ENCODE data around the gene TNS3. TPM values are rescaled to one million over a fixed set of nuclear protein-coding genes. Genes with fewer than 3 reads are reported as not detected.

TNS3 gene
- polyA plus RNA-seq, 1 donor from 2014 or later = 12.5 TPM

DNA sequence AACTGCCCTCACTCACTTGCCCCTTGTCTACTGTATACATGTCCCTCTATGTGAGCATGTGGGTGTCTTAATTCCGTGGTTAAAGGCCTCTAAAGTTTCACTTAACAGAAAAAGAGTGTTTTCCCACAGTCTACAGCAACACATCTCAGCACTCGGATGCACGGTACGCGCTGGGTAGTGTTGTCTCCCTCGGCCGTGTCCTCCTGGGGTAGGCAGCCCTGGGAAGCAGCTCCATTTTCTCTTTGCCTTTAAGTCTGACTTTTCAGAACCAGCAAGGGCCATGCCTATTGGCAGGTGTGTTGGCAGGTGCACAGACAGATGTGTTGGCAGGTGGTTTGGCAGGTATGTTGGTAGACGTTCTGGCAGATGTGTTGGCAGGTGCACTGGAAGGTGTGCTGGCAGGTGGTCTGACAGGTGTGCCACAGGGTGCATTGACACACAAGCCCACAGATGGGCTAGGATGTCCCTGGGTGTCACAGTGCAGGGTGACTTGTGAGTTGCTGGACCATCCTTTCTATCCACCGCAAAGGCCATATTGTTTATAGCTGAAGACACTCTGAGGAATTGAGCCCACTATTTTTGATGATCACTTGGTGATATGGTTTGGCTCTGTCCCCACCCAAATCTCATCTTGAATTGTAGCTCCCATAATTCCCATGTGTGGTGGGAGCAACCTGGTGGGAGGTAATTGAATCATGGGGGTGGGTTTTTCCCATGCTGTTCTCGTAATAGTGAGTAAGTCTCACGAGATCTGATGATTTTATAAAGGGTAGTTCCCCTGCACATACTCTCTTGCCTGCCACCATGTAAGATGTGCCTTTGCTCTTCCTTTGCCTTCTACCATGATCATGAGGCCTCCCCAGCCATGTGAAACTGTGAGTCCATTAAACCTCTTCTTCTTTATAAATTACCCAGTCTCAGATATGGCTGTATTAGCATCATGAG lies 296.9 kb downstream of the TNS3 start:
- H3K9me3 Mint-ChIP-seq = no peaks in the 10 kb centered on the region
- no peak overlapping the region for H3K4me3 Mint-ChIP-seq
- peaks cover 19% of the 10 kb centered on the region for H3K36me3 Mint-ChIP-seq
- H3K27me3 Mint-ChIP-seq = no peaks in the 10 kb centered on the region
- peaks cover 5 to 9% (median 5%) of the 10 kb centered on the region in 3 donors for H3K4me1 Mint-ChIP-seq
- no peak overlapping the region for H3K27ac Mint-ChIP-seq

GRCh38 chr7:47283497-47284131 lies 298.3 kb downstream of the TNS3 start:
- Mint-ChIP-seq H3K4me3 (no peak overlapping the region), H3K36me3 (peaks cover 26% of the 10 kb centered on the region), H3K9me3 (no peaks in the 10 kb centered on the region), H3K27me3 (no peaks in the 10 kb centered on the region), H3K4me1 (peaks cover 7 to 13% (median 9%) of the 10 kb centered on the region in 3 donors), H3K27ac (peak overlapping the region in 1 of 3 donors; percentile 23)

GRCh38 chr7:47282790-47283496 lies 299.0 kb downstream of the TNS3 start:
- Mint-ChIP-seq H3K9me3 (no peaks in the 10 kb centered on the region), H3K4me1 (peaks cover 7 to 13% (median 9%) of the 10 kb centered on the region in 3 donors), H3K36me3 (peaks cover 24% of the 10 kb centered on the region), H3K27me3 (no peaks in the 10 kb centered on the region), H3K27ac (no peak overlapping the region), H3K4me3 (no peak overlapping the region)

- H3K4me3 Mint-ChIP-seq = no peak overlapping the region
- no peaks in the 10 kb centered on the region for H3K9me3 Mint-ChIP-seq
- H3K36me3 Mint-ChIP-seq = peaks cover 23% of the 10 kb centered on the region
- no peaks in the 10 kb centered on the region for H3K27me3 Mint-ChIP-seq
- no peak overlapping the region for H3K27ac Mint-ChIP-seq
- H3K4me1 Mint-ChIP-seq = peaks cover 7 to 13% (median 9%) of the 10 kb centered on the region in 3 donors
Observed at GRCh38 chr7:47281966-47282643, 299.8 kb downstream of the TNS3 start.

DNA sequence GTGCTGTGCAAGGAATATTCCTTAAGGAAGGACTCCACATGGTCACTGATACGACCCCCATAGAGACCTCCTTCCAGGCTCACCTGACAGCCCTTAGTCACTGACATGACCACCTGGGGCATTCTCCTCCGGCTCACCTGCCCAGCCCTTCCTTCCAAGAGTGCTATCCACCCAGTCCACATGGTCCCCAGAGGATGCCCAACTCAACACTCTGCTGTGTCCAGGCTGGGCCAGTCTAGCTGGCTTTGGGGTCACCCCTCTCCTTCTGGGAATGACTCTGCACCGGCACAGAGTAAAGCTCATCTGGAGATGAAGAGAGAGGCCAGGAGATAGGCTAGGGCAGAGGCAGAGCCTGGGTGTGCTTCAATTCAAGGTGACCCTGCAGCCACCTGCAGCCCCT lies 300.8 kb downstream of the TNS3 start:
- Mint-ChIP-seq H3K9me3 (no peaks in the 10 kb centered on the region), H3K27me3 (no peaks in the 10 kb centered on the region), H3K4me3 (no peak overlapping the region), H3K36me3 (peaks cover 20% of the 10 kb centered on the region), H3K27ac (no peak overlapping the region), H3K4me1 (peaks cover 7 to 13% (median 9%) of the 10 kb centered on the region in 3 donors)

GRCh38 chr7:47280114-47280513 lies 301.8 kb downstream of the TNS3 start:
- H3K36me3 Mint-ChIP-seq = peaks cover 18% of the 10 kb centered on the region
- no peaks in the 10 kb centered on the region for H3K9me3 Mint-ChIP-seq
- H3K4me1 Mint-ChIP-seq = peaks cover 7 to 13% (median 9%) of the 10 kb centered on the region in 3 donors
- H3K27me3 Mint-ChIP-seq = no peaks in the 10 kb centered on the region
- H3K27ac Mint-ChIP-seq = peak overlapping the region in 1 of 3 donors; percentile 28
- peak overlapping the region in 3 of 4 donors; percentile 8 to 79 (median 73) for H3K4me3 Mint-ChIP-seq

DNA sequence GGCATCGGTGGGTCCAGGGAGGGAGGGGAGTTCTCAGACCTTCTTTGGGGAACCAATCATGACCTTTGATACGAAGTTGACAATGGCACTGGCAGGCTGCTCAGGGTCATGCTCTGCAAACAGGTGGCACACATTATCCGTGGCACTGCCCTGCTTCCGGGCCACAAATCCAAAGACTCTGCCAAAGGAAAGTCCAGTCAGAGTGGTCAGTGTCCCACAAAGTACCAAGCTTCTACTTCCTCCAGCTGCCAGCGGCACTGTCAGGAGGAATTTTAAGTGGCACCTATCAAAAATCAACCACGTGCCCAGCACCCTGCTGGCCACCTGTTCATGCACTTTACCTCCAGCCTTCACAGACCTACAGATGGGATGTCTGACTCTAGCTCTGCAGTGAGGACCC lies 303.9 kb downstream of the TNS3 start:
- H3K27me3 Mint-ChIP-seq = no peaks in the 10 kb centered on the region

DNA sequence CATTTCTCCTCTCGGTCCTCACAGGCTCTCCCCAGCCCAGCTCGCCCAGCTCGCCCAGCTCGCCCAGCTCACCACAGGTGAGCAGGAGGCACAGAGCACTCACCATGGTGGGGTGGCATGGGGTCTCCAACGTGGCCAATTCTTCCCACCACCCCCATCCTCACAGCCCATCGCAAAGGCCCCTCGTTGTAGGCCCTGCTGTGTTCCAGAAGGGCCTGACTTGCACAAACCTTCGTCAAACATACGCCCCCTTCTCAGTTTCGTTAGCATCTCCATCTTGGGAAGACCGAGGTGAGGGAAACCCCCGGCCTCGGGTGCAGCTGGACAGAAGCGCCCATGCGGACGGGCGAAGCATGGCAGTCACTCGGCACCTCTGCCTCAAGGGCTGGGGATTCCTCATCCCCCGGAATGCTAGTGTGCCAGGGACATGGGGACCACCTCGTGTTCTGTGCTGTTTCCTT lies 304.6 kb downstream of the TNS3 start:
- Mint-ChIP-seq H3K4me3 (no peak overlapping the region), H3K27ac (no peak overlapping the region), H3K4me1 (peaks cover 7 to 13% (median 9%) of the 10 kb centered on the region in 3 donors), H3K9me3 (peaks cover 0 to 4% (median 0%) of the 10 kb centered on the region in 3 donors), H3K36me3 (peaks cover 15% of the 10 kb centered on the region), H3K27me3 (no peaks in the 10 kb centered on the region)

More for the DNA sequence above, 303.9 kb downstream of the TNS3 start:
- H3K4me3 Mint-ChIP-seq = no peak overlapping the region
- H3K9me3 Mint-ChIP-seq = no peaks in the 10 kb centered on the region
- H3K27ac Mint-ChIP-seq = no peak overlapping the region
- H3K36me3 Mint-ChIP-seq = peaks cover 15% of the 10 kb centered on the region
- peaks cover 7 to 13% (median 9%) of the 10 kb centered on the region in 3 donors for H3K4me1 Mint-ChIP-seq

- no peak overlapping the region for H3K4me3 Mint-ChIP-seq
- H3K27ac Mint-ChIP-seq = no peak overlapping the region
- H3K4me1 Mint-ChIP-seq = no peaks in the 10 kb centered on the region
- H3K9me3 Mint-ChIP-seq = peaks cover 0 to 11% (median 2%) of the 10 kb centered on the region in 3 donors
- H3K27me3 Mint-ChIP-seq = no peaks in the 10 kb centered on the region
- peaks cover 5% of the 10 kb centered on the region for H3K36me3 Mint-ChIP-seq
Observed at GRCh38 chr7:47273974-47274766, 307.7 kb downstream of the TNS3 start.

DNA sequence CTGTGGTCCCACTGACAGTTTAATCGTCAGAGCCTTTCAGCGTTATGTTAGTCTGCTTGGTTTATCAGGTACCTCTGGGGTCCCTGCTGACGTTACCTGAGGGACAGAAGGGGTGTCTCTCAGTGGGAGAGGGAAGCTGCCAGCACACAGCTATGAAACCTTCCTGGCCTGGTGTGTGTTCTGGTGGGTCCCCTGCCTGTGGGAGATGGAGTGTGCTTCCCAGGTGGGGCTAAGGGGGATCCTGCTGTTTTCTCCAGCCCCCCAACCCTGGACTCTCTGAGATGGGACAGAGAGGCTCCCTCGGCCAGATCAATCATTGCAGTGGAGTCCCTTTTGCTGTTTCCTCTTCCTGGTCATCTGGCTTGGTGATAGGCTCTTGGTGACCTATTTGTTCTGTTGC lies 308.8 kb downstream of the TNS3 start:
- Mint-ChIP-seq H3K36me3 (peaks cover 2% of the 10 kb centered on the region), H3K9me3 (peaks cover 0 to 13% (median 2%) of the 10 kb centered on the region in 3 donors), H3K27me3 (no peaks in the 10 kb centered on the region), H3K4me3 (no peak overlapping the region), H3K4me1 (no peaks in the 10 kb centered on the region), H3K27ac (peak overlapping the region in 1 of 3 donors; percentile 45)

- Mint-ChIP-seq H3K36me3 (no peaks in the 10 kb centered on the region), H3K4me1 (no peaks in the 10 kb centered on the region), H3K27me3 (no peaks in the 10 kb centered on the region)
Observed at GRCh38 chr7:47271749-47272148, 310.2 kb downstream of the TNS3 start.

DNA sequence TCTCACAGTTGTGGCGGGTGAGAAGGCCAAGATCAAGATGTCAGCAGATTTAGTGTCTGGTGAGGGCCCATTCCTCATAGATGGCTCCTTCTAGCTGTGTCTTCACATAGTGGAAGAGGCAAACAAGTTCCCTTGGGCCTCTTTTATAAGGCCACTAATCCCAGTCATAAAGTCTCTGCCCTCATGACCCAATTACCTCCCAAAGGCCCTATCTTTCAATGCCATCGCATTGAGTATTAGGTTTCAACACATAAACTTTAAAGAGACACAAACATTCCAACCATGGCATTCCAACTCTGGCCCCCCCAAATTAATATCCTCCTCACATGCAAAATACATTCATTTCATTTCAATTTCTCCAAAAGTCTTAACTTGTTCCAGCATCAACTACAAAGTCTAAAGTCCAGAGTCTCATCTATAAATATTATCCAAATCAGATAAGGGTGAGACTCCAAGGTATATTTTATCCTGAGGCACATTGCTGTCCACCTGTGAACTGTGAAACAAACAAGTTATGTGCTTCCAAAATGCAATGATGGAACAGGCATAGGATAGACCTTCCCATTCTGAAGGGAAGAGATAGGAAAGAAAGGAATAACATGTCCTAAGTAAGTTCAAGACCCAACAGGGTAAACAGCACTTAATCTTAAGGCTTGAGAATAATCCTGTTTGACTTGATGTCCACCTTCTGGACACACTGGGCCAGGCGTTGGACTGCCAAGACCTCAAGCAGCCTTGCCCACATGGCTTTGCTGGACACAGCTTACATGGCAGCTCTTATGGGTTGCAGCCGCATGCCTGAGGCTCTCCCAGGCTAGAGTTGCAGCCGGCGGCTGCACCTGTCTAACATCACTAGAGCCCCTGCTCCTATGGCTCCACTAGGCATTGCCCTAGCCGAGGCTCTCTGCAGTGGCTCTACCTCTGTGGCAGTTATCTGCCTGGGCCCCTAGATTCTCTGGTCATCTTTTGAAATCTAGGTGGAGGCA lies 312.8 kb downstream of the TNS3 start:
- H3K9me3 Mint-ChIP-seq = peaks cover 0 to 16% (median 2%) of the 10 kb centered on the region in 3 donors
- H3K4me3 Mint-ChIP-seq = no peak overlapping the region
- H3K36me3 Mint-ChIP-seq = no peaks in the 10 kb centered on the region
- H3K4me1 Mint-ChIP-seq = peaks cover 0 to 4% (median 0%) of the 10 kb centered on the region in 3 donors
- no peaks in the 10 kb centered on the region for H3K27me3 Mint-ChIP-seq
- H3K27ac Mint-ChIP-seq = no peak overlapping the region

More at GRCh38 chr7:47271749-47272148, 310.2 kb downstream of the TNS3 start:
- no peak overlapping the region for H3K27ac Mint-ChIP-seq
- H3K9me3 Mint-ChIP-seq = peaks cover 0 to 16% (median 2%) of the 10 kb centered on the region in 3 donors
- no peak overlapping the region for H3K4me3 Mint-ChIP-seq

DNA sequence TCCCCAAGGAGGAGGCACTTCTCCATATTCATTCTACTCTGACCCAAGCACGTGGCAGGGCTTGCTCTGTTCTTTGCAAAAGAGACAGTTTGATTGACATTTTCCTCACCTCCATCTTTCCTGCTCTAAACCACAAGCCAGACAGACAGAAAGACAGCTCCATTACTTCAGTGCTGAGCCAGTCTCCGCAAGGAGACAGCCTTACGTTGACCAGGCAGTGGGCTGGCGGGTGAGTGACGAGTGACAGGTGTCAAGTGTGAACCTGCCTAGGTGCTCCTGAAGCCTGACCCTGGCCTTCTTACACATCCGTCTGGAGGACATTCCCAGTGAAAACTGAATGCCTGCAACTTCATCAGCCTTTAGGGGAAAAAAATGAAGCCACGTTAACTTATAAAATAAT lies 314.6 kb downstream of the TNS3 start:
- H3K36me3 Mint-ChIP-seq = no peaks in the 10 kb centered on the region
- no peak overlapping the region for H3K27ac Mint-ChIP-seq
- no peaks in the 10 kb centered on the region for H3K27me3 Mint-ChIP-seq
- H3K4me3 Mint-ChIP-seq = no peak overlapping the region
- peaks cover 0 to 12% (median 2%) of the 10 kb centered on the region in 3 donors for H3K9me3 Mint-ChIP-seq
- H3K4me1 Mint-ChIP-seq = peaks cover 0 to 4% (median 0%) of the 10 kb centered on the region in 3 donors

Measured in IgD-negative memory B cell (primary cell).